GM21367 (cell line): ENCODE measurements around the gene GRB7.
"Not testable (repeated sequence)": the region's sequence is repeated elsewhere in the genome, so short reads cannot be mapped to it uniquely, and the experiment has no call there.

ENCODE experiments used
- ATAC-seq: cut with Tn5 transposase; IDR thresholded peaks from one replicate; pipeline ENCODE4 v1.9.1; 2021; ENCODE audit not compliant: unreplicated experiment

Gene GRB7

GRCh38 chr17:39709319-39709997 is 28.3 kb upstream of the GRB7 start:
- no peak for ATAC-seq

GRCh38 chr17:39709998-39710964 is 27.5 kb upstream of the GRB7 start:
- ATAC-seq, result no peak

- not testable (repeated sequence) for ATAC-seq
These were observed 26.7 kb upstream of the GRB7 start for GRCh38 chr17:39711071-39711470.

- ATAC-seq, result no peak
These were observed 25.9 kb upstream of the GRB7 start for GRCh38 chr17:39711851-39712250.

- ATAC-seq, result no peak
These were observed 23.5 kb upstream of the GRB7 start for GRCh38 chr17:39714234-39714633.

- ATAC-seq, result no peak
These were observed 22.2 kb upstream of the GRB7 start for GRCh38 chr17:39715375-39716072.

GRCh38 chr17:39716073-39716818 is 21.5 kb upstream of the GRB7 start:
- no peak for ATAC-seq

GRCh38 chr17:39716879-39717536 is 20.7 kb upstream of the GRB7 start:
- ATAC-seq, result no peak

GRCh38 chr17:39717660-39718059 is 20.1 kb upstream of the GRB7 start:
- no peak for ATAC-seq

- no peak for ATAC-seq
These were observed 18.0 kb upstream of the GRB7 start for GRCh38 chr17:39719563-39720355.

- no peak for ATAC-seq
These were observed 15.6 kb upstream of the GRB7 start for GRCh38 chr17:39722104-39722503.

- ATAC-seq, result no peak
These were observed 14.5 kb upstream of the GRB7 start for GRCh38 chr17:39722965-39723848.

GRCh38 chr17:39724731-39725130 is 13.0 kb upstream of the GRB7 start:
- ATAC-seq, result no peak

- not testable (repeated sequence) for ATAC-seq
These were observed 11.8 kb upstream of the GRB7 start for GRCh38 chr17:39725923-39726322.

- ATAC-seq, result no peak
These were observed 11.1 kb upstream of the GRB7 start for GRCh38 chr17:39726617-39727016.

GRCh38 chr17:39727556-39727955 is 10.2 kb upstream of the GRB7 start:
- ATAC-seq, result no peak

GRCh38 chr17:39729280-39729851 is 8.4 kb upstream of the GRB7 start:
- ATAC-seq, result no peak
